Panc1 (cell line): ENCODE measurements around the gene MRC2. TPM values are rescaled to one million over a fixed set of nuclear protein-coding genes. Genes with fewer than 3 reads are reported as not detected.

Source experiments
- ATAC-seq: fragments of 200-7000 bp; cut with Tn5 transposase; 2 replicates; pipeline ENCODE4 v1.9.1; 2020; ENCODE audit warnings: mild to moderate bottlenecking, moderate library complexity
- BruUV-seq: library from RNA; stranded (reverse); fragments of 400-500 nt; replicated peaks from 2 replicates; lab custom pipeline; 2021; lab: Mats Ljungman, UMichigan
- CTCF ChIA-PET: fragments of 300-600 bp; sonication (Branson Sonifier 250); formaldehyde crosslinking; loops from one replicate; lab custom pipeline; 2022; ENCODE audit warnings: antibody characterized with exemption; lab: Charles Lee
- POLR2A ChIA-PET: fragments of 300-600 bp; sonication (Branson Sonifier 250); formaldehyde crosslinking; loops from one replicate; lab custom pipeline; 2022; ENCODE audit warnings: antibody characterized with exemption; lab: Charles Lee
- DNase-seq: peaks from one replicate; pipeline ENCODE4 v3.0.0-alpha.2; 2010; ENCODE audit warnings: low read depth, low spot score
- H3K27ac ChIP-seq: 2 replicates; pipeline ENCODE4 v1.5.1; 2011; ENCODE audit warnings: mild to moderate bottlenecking, low read length, inconsistent platforms
- H3K27me3 ChIP-seq: fragments of 200-500 bp; sonication (Bioruptor generic); 2 replicates; pipeline ENCODE4 v1.6.0; 2014; ENCODE audit warnings: low read length, inconsistent platforms; ENCODE audit not compliant: control insufficient read depth, insufficient read depth
- H3K36me3 ChIP-seq: fragments of 200-500 bp; sonication (Bioruptor generic); 2 replicates; pipeline ENCODE4 v1.5.1; 2014; ENCODE audit warnings: inconsistent platforms, mild to moderate bottlenecking, low read length, moderate library complexity; ENCODE audit not compliant: control insufficient read depth, insufficient read depth
- H3K4me1 ChIP-seq: 2 replicates; pipeline ENCODE4 v1.5.1; 2011; ENCODE audit warnings: inconsistent platforms, mild to moderate bottlenecking, low read length, moderate library complexity; ENCODE audit not compliant: control insufficient read depth, insufficient read depth
- H3K4me3 ChIP-seq, 2 experiments: 2 replicates each; pipeline ENCODE4 v1.5.1; 2011 to 2012; ENCODE audit warnings: low read depth in 2 of 2, low read length in 2 of 2, mild to moderate bottlenecking in 2 of 2, inconsistent platforms in 1 of 2, moderate library complexity in 1 of 2
- H3K9me3 ChIP-seq: fragments of 200-500 bp; sonication (Bioruptor generic); 2 replicates; pipeline ENCODE4 v1.5.1; 2014; ENCODE audit warnings: low read depth, mild to moderate bottlenecking, inconsistent platforms, low read length, moderate library complexity; ENCODE audit not compliant: control insufficient read depth, insufficient read depth
- POLR2AphosphoS5 ChIP-seq: IDR thresholded peaks from 2 replicates; pipeline ENCODE4 v1.6.1; 2012; ENCODE audit warnings: mild to moderate bottlenecking, low read depth, low read length, moderate library complexity
- SIN3A ChIP-seq: IDR thresholded peaks from 2 replicates; pipeline ENCODE4 v1.6.1; 2012; ENCODE audit warnings: low read depth, mild to moderate bottlenecking, low read length, moderate library complexity, borderline replicate concordance; ENCODE audit not compliant: insufficient read depth
- TCF7L2 ChIP-seq: IDR thresholded peaks from 2 replicates; pipeline ENCODE4 v1.6.1; 2011; ENCODE audit warnings: mild to moderate bottlenecking, low read depth, low read length, inconsistent platforms
- in situ Hi-C: cut with HindIII; loops from 2 replicates; pipeline ENCODE4 v1.10.0; 2016; ENCODE audit warnings: low sequenced_read_pairs, low pct_unique_long_range_greater_than_20kb
- intact Hi-C: fragments of 100-400 bp; cut with micrococcal nuclease; formaldehyde crosslinking; loops from one replicate; pipeline ENCODE4 v1.10.0; 2022; ENCODE audit not compliant: unreplicated experiment
- total RNA-seq: library from RNA; stranded (reverse); gene quantifications from one replicate; pipeline ENCODE4 v1.2.1, GENCODE V29; 2021; ENCODE audit not compliant: unreplicated experiment
- TF ChIP-seq, protein P1 (sequence below), 2 experiments: IDR thresholded peaks; 2 replicates each; pipeline ENCODE4 v1.6.1; 2011 to 2012; ENCODE audit warnings: low read depth in 2 of 2, control low read depth in 1 of 2, low read length in 1 of 2, mild to moderate bottlenecking in 1 of 2, moderate library complexity in 1 of 2; ENCODE audit not compliant: insufficient read depth in 1 of 2
- TF ChIP-seq, protein P2 (sequence below): fragments of 450-650 bp; IDR thresholded peaks from 2 replicates; pipeline ENCODE4 v1.5.1; 2017; ENCODE audit warnings: mild to moderate bottlenecking

Gene MRC2
- total RNA-seq, 1 experiment from 2014 or later = 120 TPM

DNA sequence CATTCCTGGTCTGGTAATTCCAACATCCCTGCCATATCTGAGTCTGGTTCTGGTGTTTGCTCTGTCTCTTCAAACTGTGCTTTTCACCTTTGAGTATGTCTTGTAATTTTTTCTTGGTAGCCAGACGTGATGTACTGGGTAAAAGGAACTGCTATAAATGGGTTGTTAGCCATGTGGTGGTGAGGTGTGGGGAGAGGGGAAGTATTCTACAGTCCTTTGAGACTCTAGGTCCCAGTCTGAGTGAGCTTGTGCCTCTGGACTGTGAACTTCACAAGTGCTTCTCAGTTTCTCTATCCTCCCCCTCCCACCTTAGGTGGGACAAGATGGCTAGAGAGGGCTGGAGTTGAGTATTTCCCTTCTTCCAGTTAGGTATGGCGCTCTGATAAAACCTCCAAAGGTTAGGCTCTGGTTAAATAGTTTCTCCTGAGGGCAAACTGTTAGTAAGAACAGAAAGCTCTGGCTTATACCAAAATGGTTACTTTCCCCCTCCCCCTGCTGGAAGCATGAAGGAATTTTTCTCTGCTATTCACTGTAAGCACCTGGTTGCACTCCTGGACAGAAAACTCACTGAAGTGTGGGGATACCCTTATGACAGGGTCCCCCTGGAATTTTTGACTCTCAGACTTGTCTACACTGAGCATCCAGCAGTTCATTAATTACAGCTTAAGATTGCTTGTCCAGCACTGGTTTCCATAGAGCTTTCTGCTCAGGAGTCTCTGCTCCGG lies 92.8 kb downstream of the MRC2 start:
- intact Hi-C loops (no loop called here), in situ Hi-C loops (no loop called here)
- Histone ChIP-seq H3K4me1 (no peaks in the 10 kb centered on the region; the same call in 1 of the 2 replicates), H3K4me3 (no peak overlapping the region), H3K36me3 (no peaks in the 10 kb centered on the region), H3K27me3 (no peaks in the 10 kb centered on the region), H3K27ac (peak overlapping the region; percentile 5; the same call in 1 of the 2 replicates), H3K9me3 (no peaks in the 10 kb centered on the region)
- TF ChIP-seq TCF7L2 (no peak), POLR2AphosphoS5 (no peak), SIN3A (no peak)
- TF ChIP-seq, protein P1, sequence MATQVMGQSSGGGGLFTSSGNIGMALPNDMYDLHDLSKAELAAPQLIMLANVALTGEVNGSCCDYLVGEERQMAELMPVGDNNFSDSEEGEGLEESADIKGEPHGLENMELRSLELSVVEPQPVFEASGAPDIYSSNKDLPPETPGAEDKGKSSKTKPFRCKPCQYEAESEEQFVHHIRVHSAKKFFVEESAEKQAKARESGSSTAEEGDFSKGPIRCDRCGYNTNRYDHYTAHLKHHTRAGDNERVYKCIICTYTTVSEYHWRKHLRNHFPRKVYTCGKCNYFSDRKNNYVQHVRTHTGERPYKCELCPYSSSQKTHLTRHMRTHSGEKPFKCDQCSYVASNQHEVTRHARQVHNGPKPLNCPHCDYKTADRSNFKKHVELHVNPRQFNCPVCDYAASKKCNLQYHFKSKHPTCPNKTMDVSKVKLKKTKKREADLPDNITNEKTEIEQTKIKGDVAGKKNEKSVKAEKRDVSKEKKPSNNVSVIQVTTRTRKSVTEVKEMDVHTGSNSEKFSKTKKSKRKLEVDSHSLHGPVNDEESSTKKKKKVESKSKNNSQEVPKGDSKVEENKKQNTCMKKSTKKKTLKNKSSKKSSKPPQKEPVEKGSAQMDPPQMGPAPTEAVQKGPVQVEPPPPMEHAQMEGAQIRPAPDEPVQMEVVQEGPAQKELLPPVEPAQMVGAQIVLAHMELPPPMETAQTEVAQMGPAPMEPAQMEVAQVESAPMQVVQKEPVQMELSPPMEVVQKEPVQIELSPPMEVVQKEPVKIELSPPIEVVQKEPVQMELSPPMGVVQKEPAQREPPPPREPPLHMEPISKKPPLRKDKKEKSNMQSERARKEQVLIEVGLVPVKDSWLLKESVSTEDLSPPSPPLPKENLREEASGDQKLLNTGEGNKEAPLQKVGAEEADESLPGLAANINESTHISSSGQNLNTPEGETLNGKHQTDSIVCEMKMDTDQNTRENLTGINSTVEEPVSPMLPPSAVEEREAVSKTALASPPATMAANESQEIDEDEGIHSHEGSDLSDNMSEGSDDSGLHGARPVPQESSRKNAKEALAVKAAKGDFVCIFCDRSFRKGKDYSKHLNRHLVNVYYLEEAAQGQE (IDR thresholded peaks at IDR 0.05; ENCODE audit: insufficient read depth in 1 of 2, low read depth in 2 of 2, low read length in 1 of 2) = no peak
- TF ChIP-seq, protein P2, sequence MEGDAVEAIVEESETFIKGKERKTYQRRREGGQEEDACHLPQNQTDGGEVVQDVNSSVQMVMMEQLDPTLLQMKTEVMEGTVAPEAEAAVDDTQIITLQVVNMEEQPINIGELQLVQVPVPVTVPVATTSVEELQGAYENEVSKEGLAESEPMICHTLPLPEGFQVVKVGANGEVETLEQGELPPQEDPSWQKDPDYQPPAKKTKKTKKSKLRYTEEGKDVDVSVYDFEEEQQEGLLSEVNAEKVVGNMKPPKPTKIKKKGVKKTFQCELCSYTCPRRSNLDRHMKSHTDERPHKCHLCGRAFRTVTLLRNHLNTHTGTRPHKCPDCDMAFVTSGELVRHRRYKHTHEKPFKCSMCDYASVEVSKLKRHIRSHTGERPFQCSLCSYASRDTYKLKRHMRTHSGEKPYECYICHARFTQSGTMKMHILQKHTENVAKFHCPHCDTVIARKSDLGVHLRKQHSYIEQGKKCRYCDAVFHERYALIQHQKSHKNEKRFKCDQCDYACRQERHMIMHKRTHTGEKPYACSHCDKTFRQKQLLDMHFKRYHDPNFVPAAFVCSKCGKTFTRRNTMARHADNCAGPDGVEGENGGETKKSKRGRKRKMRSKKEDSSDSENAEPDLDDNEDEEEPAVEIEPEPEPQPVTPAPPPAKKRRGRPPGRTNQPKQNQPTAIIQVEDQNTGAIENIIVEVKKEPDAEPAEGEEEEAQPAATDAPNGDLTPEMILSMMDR = no peak; the same call in 1 of the 2 replicates
- POLR2A ChIA-PET = no interaction called here
- CTCF ChIA-PET = interaction anchor here (0.7 kb wide), 1 partner anchor 106 kb away, joined by 3 read pairs; no protein-coding TSS in a partner anchor
- no peak for ATAC-seq
- BruUV-seq = no TSS peak
- DNase-seq = no peak

DNA sequence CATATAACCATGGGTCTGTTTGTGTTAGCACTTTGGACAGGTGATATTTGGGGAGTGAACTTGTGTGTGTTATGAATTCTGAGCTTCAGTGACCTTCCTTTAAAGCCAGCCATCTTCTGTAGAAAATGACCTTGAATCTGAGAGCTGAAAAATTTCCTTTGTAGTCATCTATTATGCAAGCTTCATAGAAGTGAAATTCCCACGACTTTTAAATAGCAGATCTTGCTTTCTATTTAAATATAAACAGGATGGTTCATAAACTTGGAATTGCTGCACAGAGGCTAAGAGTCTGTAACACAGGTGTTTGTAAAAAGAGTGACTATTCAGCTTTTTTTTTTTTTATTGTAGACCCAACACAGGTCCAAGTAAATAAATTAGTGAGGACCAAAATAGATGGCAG lies 95.2 kb downstream of the MRC2 start:
- Histone ChIP-seq H3K27me3 (no peaks in the 10 kb centered on the region), H3K27ac (no peak overlapping the region), H3K9me3 (no peaks in the 10 kb centered on the region), H3K4me1 (peaks cover 7% of the 10 kb centered on the region; the same call in 1 of the 2 replicates), H3K36me3 (no peaks in the 10 kb centered on the region), H3K4me3 (no peak overlapping the region)
- TF ChIP-seq SIN3A (no peak), TCF7L2 (no peak), POLR2AphosphoS5 (no peak)
- TF ChIP-seq, protein P1 (IDR thresholded peaks at IDR 0.05; ENCODE audit: insufficient read depth in 1 of 2, low read depth in 2 of 2, low read length in 1 of 2) = no peak
- TF ChIP-seq, protein P2 = no peak
- DNase-seq = no peak
- no TSS peak for BruUV-seq
- in situ Hi-C loops = no loop called here
- intact Hi-C loops = no loop called here
- ChIA-PET POLR2A (interaction anchor here (0.5 kb wide), 1 partner anchor 81 kb away, joined by 3 read pairs; no protein-coding TSS in a partner anchor), CTCF (no interaction called here)
- ATAC-seq = no peak
